ENCODE measurements around the gene CDH4.

Gene CDH4

DNA sequence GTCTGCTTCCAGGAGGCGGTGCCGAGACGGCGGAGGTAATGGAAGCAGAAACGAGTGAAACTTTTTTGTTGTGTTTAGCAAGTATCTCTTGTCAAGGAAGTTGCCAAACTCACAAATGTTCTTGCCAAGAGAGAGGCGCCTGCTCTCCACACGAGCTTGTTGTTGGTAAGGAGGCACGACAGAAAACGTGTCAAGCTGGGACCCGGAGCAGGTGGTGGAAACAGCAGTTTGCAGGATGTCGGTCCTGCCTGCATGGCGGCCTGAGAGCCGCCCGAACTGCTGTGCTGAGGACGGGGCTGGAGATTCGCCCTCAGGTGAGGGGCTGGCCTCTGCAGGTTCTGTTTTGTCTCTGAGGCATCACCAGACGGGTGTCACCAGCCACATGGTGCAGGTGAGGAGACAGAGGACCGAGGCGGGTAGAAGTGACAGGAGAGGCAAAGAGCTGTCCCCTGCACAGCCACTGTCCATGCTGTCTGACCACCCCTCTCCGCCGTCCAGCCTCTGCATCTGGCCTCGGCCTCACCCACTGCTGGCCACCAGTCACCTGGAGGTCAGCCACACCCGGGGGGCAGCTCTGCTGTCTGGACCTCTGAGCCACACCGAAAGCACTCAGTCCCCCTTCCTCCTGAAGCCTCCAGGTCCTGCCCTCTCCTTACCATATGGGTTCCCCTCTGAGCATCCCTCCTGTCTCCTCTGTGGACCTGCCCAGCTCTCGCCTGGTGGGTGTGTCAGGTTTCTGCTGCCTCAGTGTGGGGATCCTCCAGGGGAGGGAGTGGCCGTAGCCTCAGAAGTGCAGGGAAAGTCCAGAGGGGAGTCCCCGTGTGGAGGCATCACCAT lies 552.1 kb downstream of the CDH4 start:
- no peak for DNase-seq

DNA sequence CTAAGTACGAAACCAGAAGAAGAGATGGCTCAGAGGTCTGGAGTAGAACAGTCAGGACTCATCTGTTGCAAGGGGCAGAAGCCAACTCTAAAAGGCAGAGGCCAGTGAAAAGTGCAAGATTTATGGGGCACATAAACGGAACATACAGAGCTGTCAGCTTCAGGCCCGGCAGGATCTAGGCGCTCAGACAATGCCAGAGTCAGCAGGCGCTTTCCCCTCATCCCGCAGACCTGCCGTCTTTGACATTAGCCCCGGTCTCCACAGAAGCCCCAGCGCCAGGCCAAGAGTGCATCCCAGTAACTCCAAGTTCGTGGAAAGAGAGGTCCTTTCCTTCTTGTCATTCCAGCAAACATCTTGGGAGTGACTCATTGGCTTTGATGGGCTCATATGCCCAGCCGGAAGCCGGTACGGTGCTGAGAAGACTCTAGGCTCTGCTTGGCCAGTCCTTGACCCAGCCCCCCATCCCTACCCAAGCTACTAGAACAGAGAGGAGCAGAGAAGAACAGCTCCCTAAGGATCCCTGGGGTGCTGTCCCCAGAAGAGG lies 552.8 kb downstream of the CDH4 start:
- no peak for DNase-seq

DNA sequence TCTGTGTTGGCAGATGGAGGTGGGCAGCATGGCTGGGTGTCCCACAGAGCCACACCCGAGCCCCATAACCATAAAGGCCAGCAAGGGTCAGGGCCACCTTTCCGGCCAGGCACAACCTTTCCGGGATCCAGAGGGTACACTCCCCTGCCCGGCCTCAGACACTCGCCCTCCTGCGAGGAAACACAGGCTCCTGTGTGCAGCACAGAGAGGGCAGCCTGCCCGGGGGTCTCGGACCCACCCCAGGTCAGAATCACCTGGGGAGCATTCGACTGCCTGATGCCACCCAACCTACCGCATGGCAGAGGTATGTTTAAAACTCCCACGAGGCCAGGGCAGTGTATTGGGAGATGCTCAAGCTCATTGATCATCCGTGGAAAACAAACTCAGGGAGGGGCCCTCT lies 553.3 kb downstream of the CDH4 start:
- no peak for DNase-seq

DNA sequence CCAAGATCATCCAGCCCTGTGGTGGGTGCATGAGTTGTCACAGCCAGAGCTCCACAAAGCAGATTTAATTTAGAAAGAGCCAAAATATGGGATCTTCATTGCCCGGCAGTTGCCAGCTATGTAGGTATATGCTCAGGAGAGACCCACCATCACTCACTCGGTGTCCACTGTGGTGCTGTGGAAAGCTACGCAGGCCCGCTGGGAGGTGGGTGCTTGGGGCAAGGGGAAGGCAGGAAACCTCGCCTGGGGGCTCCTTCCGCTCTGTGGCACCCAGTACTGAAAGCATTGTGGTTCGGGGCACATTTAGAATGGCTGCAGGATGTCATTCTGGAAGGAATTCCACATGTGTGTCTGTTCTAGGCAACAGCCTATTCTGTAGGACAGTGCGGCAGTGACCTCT lies 553.7 kb downstream of the CDH4 start:
- DNase-seq: no peak

DNA sequence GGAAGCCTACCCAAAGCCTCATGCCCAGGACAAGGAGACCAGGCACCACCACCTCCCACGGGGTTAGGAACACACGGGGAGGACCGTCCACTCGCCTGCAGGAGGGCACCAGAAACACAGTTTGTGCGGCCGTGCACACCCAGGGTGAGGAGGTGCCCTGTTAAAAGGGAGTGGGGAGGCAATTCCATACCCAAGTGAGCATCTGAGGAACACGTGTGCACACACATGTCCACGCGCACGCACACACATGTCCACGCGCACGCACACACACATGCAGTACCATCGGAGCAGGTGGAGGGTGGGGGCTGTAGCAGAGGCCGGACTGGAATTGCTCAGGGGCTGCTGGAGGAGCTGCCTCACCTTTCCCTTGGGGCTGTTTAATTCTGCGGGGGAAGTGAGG lies 554.3 kb downstream of the CDH4 start:
- DNase-seq: no peak

DNA sequence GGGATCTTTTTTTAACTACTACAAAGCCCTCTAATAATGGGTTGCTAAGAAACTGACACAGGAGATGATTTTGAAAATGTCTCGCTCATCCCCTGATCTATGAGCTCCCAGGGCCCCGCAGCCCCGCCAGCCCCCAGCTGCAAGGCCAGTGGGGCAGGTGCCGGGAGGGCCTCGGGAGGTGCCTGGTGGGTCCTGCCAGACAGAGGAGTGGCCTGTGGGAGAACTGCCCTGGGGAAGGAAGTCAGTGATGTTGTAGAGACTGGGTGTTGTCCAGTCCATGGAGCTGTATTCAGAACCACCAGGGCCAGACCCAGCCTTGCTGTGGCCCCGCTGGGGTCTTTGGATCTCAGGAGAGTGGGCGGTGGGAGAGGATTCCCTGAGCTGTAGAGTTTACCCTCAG lies 554.9 kb downstream of the CDH4 start:
- no peak for DNase-seq

DNA sequence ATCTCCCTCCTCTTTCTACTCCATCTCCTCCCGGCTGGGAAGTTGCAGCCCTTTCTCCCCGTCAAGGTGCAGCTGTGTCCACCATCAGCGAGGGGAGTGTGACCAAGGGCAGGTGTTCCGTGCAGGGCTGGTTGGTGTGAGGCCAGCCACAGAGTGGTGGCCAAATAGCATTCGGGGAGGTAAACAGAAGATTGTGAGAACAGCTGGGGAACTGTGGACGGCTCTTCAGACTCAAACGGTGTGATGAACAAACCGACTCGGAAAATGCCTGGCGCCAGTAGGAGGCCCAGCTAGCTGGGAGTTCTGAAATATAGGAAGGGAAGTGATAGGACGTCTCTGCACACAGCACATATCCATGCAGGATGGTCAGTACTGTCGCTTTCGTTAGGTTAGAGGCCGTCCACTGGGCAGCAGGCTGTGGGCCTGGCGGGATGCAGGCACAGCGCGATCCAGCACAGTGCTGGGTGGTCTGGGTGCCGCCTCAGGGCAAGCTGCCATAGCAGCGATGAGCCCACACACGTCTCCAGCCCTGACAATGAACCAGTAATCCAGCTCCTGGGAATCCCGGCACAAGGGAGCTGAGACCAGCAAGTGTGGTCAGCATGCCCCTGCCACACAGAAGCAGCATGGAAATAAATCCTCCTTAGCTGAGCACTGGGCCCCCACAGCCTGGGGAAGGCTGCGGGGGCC lies 555.6 kb downstream of the CDH4 start:
- no peak for DNase-seq

DNA sequence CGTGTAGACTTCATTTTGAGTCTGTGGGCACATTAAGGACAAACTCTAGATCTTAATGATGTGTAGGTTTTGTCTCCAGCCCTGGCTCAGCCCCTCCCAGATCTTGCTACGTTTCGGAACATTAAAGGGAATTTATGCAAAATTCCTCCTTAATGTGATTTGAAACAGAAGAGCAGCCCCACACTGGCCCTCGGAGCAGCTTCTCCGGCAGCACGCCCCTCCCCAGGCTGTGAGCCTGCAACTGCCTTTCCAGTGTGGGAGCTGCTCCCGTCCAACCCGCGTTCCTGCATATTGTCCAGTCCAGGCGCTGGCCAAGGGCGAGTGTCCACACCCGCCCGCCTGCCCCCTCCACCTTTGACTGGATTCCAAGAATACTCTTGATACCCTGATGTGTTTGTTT lies 556.4 kb downstream of the CDH4 start:
- no peak for DNase-seq

DNA sequence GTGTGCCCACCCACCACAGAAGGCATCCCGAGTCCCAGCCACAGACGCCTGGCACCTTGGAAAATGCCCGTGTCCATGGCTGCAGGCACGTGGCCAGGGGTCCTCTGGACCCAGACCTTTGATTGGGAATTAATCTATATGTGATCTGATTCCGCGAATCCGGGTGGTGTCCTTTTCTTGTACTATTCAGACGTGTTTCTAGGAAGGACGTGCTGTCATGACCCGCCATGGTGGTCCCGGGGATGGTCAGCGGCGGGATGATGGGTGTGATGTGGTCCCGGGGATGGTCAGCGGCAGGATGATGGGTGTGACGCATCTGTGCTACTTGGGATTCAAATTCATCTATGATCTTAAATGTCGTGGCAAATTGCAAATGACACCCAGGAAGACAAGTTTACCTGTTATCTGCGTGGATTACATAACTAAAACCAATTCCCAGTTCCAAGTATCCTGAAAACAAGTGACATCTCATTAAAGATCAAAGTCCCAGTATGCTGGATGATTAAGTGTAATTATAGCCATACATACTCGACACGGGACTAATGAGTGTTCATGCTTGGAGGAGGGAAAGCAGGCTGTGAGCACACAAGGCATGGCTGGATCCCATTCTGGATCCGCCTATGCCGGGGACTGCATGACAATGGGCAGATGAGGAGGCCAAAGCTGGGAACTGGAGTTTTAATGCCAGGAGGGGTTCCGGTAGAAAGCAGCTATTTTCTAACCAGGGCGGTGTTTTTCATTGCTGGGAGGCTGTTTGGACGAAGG lies 557.1 kb downstream of the CDH4 start:
- DNase-seq: no peak

DNA sequence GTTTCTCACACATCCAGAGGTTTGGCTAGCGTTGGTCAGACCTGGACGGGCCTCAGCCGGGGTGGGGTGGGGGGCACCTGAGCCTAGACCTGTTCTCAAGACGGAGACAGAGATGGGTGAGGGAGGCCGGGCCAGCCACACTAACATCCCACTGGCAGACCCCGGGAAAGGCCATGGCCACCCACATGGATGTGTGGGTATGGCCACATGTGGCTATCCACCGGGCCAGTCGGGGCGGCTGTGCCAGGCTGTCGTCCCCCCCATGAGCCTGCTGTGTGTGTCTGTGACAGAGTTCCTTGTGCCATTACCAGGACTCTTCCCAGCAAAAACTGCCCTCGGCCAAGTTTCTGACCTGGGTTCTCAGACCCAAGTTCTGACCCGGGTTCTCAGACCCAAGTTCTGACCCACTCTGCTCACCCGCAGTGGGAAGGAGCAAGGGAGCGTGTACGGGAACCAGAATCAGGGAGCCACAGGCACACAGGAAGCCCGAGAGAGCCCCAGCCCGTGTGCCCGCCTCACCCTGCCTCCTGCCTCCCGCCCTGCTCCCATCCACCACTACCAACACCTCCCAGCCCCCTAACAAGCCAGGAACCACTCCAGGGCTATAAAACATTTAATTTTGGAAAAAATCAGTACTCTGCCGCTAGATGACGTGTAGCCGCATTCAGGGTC lies 558.1 kb downstream of the CDH4 start:
- DNase-seq: no peak

DNA sequence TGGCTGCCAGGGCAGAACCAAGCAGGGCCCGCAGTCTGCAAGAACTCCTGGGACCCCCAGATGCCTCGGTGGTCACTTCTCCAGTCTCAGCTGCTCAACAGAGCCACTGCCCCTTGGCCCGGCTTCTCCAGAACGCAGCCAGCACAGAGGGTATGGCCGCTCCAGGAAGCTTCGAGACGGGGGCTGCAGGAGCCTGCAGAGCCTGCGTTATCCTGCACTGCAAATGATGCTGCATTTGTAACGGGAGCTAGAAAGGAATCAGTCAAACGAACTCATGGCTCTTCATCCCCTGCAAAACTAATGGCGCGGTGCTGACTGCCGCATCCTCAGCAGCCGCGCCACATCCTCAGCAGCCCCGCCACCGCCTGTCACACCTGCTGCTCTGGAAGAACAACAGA lies 558.7 kb downstream of the CDH4 start:
- no peak for DNase-seq

DNA sequence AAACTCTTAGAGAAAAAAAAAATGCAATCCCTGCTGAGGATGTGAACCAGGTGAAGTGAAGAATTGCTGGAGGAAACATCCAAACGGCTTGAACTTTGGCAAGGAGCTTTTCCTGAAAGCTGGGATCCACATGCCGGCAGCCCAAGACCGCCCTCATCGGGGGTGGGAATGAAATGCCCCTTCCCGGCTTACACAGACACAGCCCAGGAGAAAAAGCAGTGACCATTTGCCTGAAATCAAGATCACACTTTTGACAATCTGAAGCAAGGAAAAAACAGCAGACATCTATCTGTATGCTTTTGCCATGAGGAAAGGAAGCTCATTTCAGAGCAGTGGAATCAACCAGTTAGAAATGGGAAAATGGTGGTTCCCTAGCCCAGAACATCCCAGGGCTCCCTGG lies 559.1 kb downstream of the CDH4 start:
- no peak for DNase-seq

DNA sequence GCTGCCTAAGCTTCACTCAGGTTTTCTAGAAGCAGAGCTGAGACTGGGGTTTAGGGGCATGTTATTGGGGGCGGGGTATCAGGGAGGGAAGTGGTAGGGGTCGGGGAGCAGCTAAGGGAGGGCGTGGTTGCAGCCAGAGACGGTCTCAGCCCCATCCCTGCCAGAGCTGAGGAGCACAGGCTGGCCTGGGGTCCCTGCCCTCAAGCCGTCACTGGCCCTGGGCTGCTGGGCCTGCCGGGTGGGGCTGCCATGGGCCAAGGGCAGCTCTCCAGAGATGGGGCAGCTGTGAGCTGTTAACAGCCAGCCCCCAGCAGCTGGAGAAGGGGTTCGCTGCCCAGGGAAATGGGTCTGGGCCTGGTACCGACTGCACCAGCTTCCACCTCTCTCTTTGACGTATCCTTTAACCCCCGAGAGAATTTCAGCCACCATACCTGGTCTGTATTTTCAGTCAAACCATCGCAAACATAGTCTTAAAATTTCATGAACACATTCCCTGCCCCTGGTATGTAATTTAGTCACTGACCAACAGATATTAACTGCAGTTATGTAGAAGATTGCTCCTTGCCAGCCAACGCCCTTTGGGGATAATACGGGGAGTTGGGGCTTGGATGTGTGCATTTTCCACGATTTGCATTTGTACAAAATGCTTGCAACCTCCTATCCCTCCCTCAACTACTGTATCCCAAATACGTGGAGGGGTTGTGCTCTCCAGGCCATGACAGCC lies 560.2 kb downstream of the CDH4 start:
- DNase-seq: no peak

DNA sequence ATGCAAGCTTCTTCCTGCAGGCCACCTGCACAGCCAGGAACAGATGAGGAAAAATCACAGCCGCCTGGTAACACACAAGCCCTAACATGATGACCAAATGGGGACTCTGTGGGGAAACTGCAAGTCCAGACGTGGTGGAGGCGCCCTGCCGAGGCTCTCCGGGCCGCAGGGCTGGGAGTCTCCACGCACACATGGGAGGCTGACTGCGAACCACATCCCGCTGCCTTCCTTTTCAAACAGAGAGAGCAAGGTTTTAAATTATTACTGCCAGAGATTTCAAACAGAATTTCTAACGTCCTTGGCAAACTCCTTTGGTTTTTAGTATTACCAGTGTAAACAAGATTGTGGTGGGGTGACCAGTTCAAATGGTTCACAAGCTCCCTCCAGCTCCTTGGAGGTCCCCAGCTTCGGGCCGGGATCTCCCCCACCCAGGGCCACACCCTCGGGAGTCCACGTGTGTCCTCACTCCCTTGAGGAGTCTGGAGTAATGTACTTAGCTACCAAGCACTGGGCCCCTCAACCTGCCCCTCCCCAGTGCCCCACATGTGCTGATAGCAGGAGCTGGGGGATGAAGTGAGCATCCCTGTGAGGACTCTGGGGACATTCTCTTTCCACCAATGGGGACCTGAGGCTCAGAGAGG lies 560.9 kb downstream of the CDH4 start:
- no peak for DNase-seq

DNA sequence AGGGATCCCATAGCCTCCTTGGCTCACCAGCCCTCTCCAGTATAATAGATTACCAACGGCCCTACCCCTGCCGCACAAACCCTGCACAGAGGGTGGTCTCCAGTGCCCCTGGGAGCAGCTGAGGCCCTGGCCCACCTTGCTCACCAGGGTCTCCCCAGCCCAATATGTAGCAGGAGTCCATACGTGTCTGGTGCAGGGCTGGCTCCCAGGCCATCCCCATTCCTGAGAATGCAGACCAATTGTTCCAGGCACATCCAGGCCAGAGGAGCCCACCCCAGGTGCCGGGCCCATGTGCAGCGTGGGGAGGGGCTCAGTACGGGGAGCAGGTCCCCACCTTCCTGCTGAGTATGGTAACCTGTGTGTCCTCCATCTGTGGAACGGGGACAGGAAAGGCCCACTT lies 561.7 kb downstream of the CDH4 start:
- no peak for DNase-seq

DNA sequence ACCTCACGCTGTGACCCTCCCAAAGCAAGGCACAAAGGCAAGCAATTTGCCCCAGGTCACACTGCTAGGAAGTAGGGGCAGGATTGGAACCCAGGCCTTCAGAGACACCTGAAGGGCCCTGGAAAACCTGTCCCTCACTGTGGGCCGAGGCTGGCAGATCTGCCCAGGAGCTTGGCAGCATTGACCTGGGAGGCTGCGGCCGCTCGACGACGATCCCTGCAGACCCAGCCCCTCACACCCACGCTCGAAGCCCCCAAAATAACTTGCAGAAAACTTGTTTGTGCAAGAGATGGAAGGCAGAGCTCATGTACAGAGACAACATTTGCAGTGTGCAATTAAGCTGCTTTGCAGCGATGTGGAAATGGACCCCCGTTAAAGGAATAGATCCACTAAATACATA lies 562.2 kb downstream of the CDH4 start:
- no peak for DNase-seq

DNA sequence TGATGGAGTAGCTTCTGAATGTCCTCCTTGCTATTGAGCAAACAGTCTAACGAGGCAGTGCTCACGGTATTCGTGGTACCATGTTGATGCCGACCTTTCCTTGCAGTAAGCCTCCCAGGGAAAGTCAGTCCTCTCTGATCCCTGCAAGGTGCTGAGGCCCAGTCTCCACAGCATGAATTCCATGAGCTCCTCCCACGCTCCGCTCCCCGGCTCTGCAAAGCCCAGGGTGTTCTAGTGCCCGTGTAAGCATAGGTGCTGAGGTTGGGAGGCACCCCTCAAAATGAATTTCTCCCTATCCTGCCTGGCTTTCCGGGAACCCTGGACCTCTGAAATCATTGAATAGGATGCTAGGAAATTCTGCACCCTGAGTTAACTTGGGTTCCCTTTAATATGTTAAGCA lies 562.7 kb downstream of the CDH4 start:
- DNase-seq: no peak

DNA sequence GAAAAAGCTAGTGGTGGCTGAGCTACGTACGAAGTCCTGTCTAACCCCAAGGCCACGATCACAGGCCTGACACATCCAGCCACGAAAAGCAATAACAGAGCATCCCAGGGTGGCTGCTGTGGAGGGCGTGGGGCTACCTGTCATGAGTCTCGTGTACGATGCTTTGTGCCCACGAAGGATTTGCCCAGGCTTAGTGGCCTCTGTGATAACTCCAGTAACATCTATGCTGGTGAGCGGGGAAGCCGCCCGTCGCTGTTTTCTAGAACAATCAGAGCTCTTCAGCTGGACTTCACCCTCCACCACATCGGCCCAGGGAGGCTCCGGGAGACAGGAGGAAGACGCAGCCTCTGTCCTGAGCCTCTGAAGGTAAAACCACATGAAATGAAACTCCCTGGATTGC lies 563.1 kb downstream of the CDH4 start:
- no peak for DNase-seq

DNA sequence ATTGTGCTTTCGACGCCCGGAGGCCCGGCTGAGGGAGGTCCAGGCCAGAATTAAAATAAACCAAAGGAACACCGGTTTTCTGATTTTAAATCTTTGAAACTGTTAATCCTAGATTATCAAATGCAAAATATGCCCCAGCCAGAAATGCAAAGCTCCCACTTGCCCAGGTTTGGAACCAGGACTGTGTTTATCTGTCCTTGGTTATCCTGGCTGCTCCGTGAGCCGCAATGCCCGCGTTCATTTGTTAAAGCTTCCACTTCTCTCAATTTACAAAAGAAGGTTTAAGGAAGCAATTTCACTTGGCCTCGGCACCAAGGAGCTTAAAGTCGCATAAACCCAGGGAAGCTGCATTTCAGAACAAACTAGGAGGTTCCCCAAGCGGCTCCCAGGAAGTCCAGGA lies 563.6 kb downstream of the CDH4 start:
- no peak for DNase-seq

DNA sequence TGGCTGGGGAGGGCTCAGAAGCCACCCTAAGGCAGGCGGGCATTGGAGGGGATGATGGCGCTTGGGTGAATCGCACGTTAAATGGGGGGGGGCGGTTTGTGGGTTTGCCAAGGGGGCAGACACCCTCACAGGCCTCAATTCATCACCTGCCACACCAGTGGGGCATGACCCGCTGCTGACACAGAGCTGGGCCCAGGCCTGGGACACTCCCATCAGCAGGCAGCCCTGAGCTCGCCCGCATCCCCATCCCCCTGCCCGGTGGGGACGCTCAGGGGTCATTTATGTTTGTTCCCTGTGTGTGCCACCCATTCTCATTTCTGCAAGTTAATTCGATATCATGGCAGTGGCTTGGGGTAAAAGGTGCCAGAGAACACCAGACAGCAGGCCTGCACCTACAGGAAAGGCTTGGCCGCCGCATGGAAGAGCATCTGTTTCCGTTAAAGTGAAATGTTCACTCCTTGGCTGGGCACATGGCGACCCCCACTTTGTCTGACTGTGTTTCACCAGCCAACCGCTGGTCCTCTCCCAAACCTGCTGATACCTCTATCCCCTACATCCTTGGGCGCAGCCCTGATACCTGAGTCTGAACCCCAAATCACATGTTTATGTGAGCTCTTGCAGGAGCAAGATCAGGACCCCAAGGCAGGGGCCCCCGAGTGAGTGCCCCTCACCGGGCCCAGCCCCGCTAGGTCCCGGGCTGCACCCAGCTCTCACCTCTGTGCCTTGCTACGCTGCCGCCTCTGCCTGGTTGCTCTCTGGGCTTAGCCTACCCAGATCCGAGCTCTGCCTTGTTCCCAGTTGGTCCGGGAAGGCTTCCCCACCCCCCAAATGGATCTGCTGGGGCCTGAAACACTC lies 564.8 kb downstream of the CDH4 start:
- DNase-seq: no peak

DNA sequence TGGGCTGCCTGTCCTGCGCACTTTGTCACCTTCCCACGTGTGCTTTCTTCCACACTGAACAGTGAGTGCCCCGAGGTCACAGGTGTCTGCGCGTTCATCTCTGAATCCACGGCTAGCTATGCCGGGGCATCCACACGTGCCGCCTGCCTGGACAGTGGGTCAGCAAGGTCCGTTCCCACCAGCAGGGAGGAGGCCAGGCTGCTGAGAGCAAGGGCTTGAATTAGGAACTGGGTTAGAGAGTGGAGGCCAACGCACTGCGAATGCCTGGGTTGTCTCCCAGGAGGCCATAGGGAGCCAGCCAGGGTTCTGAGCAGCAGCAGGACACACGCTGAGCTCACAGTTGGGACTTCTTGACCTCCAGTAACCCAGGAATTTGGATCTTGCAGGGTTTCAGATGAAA lies 565.5 kb downstream of the CDH4 start:
- DNase-seq: no peak

Data from NCI-H1105 (cell line).